GM12878 (cell line): Measurements from ENCODE around the gene HIF1AN.

Experiments
- CBX5 ChIP-seq: sonication (generic); IDR thresholded peaks from 2 replicates; pipeline ENCODE4 v1.6.1; 2016; ENCODE audit warnings: low read depth, moderate library complexity, mild to moderate bottlenecking, inconsistent platforms
- EZH2 ChIP-seq: IDR thresholded peaks from 2 replicates; pipeline ENCODE4 v1.6.1; 2012; ENCODE audit warnings: low read depth, mild to moderate bottlenecking, control low read depth, inconsistent platforms, low read length, borderline replicate concordance; ENCODE audit not compliant: control insufficient read depth
- POLR2A ChIP-seq: IDR thresholded peaks from 2 replicates; pipeline ENCODE4 v1.6.1; 2011; ENCODE audit warnings: low read depth, mild to moderate bottlenecking, low read length
- POLR2AphosphoS5 ChIP-seq: IDR thresholded peaks from 2 replicates; pipeline ENCODE4 v1.6.1; 2011; ENCODE audit warnings: mild to moderate bottlenecking, low read length, inconsistent platforms
- REST ChIP-seq: IDR thresholded peaks from 2 replicates; pipeline ENCODE4 v1.6.1; 2012; ENCODE audit warnings: mild to moderate bottlenecking, low read depth, low read length
- RFX5 ChIP-seq: IDR thresholded peaks from 2 replicates; pipeline ENCODE4 v1.6.1; 2011; ENCODE audit warnings: low read depth, low read length, improper control_type of control experiment
- SIN3A ChIP-seq: IDR thresholded peaks from 2 replicates; pipeline ENCODE4 v1.6.1; 2012; ENCODE audit warnings: low read depth, low read length, improper control_type of control experiment
- TAF1 ChIP-seq: IDR thresholded peaks from 2 replicates; pipeline ENCODE4 v1.6.1; 2011; ENCODE audit warnings: mild to moderate bottlenecking, low read depth, low read length, borderline replicate concordance
- ZBED1 ChIP-seq: IDR thresholded peaks from 2 replicates; pipeline ENCODE4 v1.6.1; 2016; ENCODE audit warnings: borderline replicate concordance
- ZZZ3 ChIP-seq: IDR thresholded peaks from 2 replicates; pipeline ENCODE4 v1.6.1; 2011; ENCODE audit warnings: low read depth; ENCODE audit not compliant: control insufficient read depth, insufficient read length
- TF ChIP-seq, protein P1 (sequence below), 3 experiments: IDR thresholded peaks in 2 of 3; conservative IDR thresholded peaks in 1 of 3; 2 replicates each; pipeline ENCODE4 v1.5.1; 2011; ENCODE audit warnings: low read depth in 3 of 3, low read length in 3 of 3, mild to moderate bottlenecking in 3 of 3, control low read depth in 2 of 3, moderate library complexity in 2 of 3, inconsistent platforms in 1 of 3, mixed read lengths in 1 of 3; ENCODE audit not compliant: control insufficient read depth in 2 of 3, insufficient read depth in 1 of 3; ENCODE audit errors: extremely low read depth in 1 of 3
- TF ChIP-seq, protein P2 (sequence below): fragments of 450-650 bp; conservative IDR thresholded peaks from 2 replicates; pipeline ENCODE4 v1.6.1; 2017; ENCODE audit warnings: mild to moderate bottlenecking, moderate library complexity

DNA sequence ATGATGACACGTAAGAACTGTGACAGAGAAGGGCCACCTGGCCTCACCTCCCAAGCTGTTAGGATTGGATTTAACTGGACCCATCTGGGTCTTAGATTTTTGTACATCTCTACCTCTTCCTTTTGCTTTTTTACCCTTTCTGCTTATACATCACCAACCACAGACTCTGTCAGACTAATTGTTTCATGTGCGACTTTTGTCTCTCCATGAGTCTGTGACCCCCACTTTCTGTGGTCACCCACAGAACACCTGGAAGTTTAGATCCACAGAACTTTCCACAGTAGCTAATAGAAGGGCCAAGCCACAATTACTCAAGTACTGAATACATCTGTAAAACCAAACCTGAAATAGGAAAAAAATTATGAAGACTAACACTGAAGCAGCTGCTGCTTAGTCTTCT lies 39.2 kb upstream of the HIF1AN start:
- TF ChIP-seq, protein P1, sequence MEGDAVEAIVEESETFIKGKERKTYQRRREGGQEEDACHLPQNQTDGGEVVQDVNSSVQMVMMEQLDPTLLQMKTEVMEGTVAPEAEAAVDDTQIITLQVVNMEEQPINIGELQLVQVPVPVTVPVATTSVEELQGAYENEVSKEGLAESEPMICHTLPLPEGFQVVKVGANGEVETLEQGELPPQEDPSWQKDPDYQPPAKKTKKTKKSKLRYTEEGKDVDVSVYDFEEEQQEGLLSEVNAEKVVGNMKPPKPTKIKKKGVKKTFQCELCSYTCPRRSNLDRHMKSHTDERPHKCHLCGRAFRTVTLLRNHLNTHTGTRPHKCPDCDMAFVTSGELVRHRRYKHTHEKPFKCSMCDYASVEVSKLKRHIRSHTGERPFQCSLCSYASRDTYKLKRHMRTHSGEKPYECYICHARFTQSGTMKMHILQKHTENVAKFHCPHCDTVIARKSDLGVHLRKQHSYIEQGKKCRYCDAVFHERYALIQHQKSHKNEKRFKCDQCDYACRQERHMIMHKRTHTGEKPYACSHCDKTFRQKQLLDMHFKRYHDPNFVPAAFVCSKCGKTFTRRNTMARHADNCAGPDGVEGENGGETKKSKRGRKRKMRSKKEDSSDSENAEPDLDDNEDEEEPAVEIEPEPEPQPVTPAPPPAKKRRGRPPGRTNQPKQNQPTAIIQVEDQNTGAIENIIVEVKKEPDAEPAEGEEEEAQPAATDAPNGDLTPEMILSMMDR (IDR thresholded peaks at IDR 0.05 in 2 of 3, conservative IDR thresholded peaks at IDR 0.05 in 1 of 3; ENCODE audit: control insufficient read depth in 2 of 3, extremely low read depth in 1 of 3, insufficient read depth in 1 of 3, low read depth in 3 of 3, low read length in 3 of 3): no peak
- no peak for TF ChIP-seq POLR2AphosphoS5
- no peak for TF ChIP-seq SIN3A
- TF ChIP-seq ZBED1: no peak
- no peak for TF ChIP-seq CBX5
- TF ChIP-seq EZH2: no peak
- no peak for TF ChIP-seq ZZZ3
- no peak for TF ChIP-seq RFX5
- no peak for TF ChIP-seq TAF1
- TF ChIP-seq REST: no peak
- no peak for TF ChIP-seq POLR2A
- TF ChIP-seq, protein P2, sequence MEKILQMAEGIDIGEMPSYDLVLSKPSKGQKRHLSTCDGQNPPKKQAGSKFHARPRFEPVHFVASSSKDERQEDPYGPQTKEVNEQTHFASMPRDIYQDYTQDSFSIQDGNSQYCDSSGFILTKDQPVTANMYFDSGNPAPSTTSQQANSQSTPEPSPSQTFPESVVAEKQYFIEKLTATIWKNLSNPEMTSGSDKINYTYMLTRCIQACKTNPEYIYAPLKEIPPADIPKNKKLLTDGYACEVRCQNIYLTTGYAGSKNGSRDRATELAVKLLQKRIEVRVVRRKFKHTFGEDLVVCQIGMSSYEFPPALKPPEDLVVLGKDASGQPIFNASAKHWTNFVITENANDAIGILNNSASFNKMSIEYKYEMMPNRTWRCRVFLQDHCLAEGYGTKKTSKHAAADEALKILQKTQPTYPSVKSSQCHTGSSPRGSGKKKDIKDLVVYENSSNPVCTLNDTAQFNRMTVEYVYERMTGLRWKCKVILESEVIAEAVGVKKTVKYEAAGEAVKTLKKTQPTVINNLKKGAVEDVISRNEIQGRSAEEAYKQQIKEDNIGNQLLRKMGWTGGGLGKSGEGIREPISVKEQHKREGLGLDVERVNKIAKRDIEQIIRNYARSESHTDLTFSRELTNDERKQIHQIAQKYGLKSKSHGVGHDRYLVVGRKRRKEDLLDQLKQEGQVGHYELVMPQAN: no peak
